Liver (tissue), 9 donors: Measurements from ENCODE around the gene KCNQ1. TPM values are rescaled to one million over a fixed set of nuclear protein-coding genes. Genes with fewer than 3 reads are reported as not detected.

Source experiments
- DNase-seq: peaks from one replicate; pipeline ENCODE4 v3.0.0-alpha.2; 2017; ENCODE audit warnings: low spot score
- H3K27ac ChIP-seq, 2 donors: one replicate each; pipeline ENCODE4 v1.7.0; 2013; ENCODE audit warnings: inconsistent platforms in 2 of 2, low read length in 2 of 2, control low read depth in 1 of 2, low read depth in 1 of 2, mild to moderate bottlenecking in 1 of 2
- H3K27me3 ChIP-seq, 4 donors: one replicate each; pipeline versions ENCODE4 v1.6.1 to v1.7.0; 2013; ENCODE audit warnings: low read length in 3 of 4, inconsistent platforms in 1 of 4, mild to moderate bottlenecking in 1 of 4, moderate library complexity in 1 of 4; ENCODE audit not compliant: control insufficient read depth in 4 of 4, insufficient read depth in 4 of 4
- H3K36me3 ChIP-seq, 4 donors: one replicate each; pipeline versions ENCODE4 v1.6.1 to v1.7.0; 2013; ENCODE audit warnings: low read length in 3 of 4, mild to moderate bottlenecking in 3 of 4, low read depth in 1 of 4, moderate library complexity in 1 of 4; ENCODE audit not compliant: control insufficient read depth in 4 of 4, insufficient read depth in 3 of 4
- H3K4me1 ChIP-seq, 4 donors: one replicate each; pipeline versions ENCODE4 v1.6.1 to v1.7.0; 2013; ENCODE audit warnings: low read length in 3 of 4, mild to moderate bottlenecking in 3 of 4, moderate library complexity in 1 of 4; ENCODE audit not compliant: control insufficient read depth in 4 of 4, insufficient read depth in 4 of 4
- H3K4me3 ChIP-seq, 3 donors: one replicate each; pipeline versions ENCODE4 v1.6.1 to v1.7.0; 2013; ENCODE audit warnings: low read length in 3 of 3, control low read depth in 1 of 3, low read depth in 1 of 3, mild to moderate bottlenecking in 1 of 3
- H3K9ac ChIP-seq, 2 donors: one replicate each; pipeline ENCODE4 v1.7.0; 2013; ENCODE audit warnings: low read length in 2 of 2, mild to moderate bottlenecking in 2 of 2, moderate library complexity in 2 of 2, control low read depth in 1 of 2, low read depth in 1 of 2
- H3K9me3 ChIP-seq, 4 donors: one replicate each; pipeline versions ENCODE4 v1.6.1 to v1.7.0; 2013; ENCODE audit warnings: low read length in 3 of 4; ENCODE audit not compliant: control insufficient read depth in 4 of 4
- FOXA2 ChIP-seq: IDR thresholded peaks from 2 replicates; pipeline ENCODE4 v1.6.1; 2016; ENCODE audit warnings: antibody characterized with exemption
- GABPA ChIP-seq, 2 donors: IDR thresholded peaks in 1 of 2; conservative IDR thresholded peaks in 1 of 2; 2 replicates each; pipeline ENCODE4 v1.6.1; 2016; ENCODE audit warnings: antibody characterized with exemption in 2 of 2, mild to moderate bottlenecking in 1 of 2, moderate library complexity in 1 of 2
- HNF4A ChIP-seq, 2 donors: conservative IDR thresholded peaks; 2 replicates each; pipeline ENCODE4 v1.6.1; 2016; ENCODE audit warnings: antibody characterized with exemption in 2 of 2, mild to moderate bottlenecking in 2 of 2
- HNF4G ChIP-seq: IDR thresholded peaks from 2 replicates; pipeline ENCODE4 v1.6.1; 2016; ENCODE audit warnings: antibody characterized with exemption
- JUND ChIP-seq, 2 donors: IDR thresholded peaks; 2 replicates each; pipeline ENCODE4 v1.6.1; 2016; ENCODE audit warnings: antibody characterized with exemption in 2 of 2
- NR2F2 ChIP-seq: IDR thresholded peaks from 2 replicates; pipeline ENCODE4 v1.6.1; 2016; ENCODE audit warnings: antibody characterized with exemption
- RXRA ChIP-seq, 2 donors: IDR thresholded peaks; 2 replicates each; pipeline ENCODE4 v1.6.1; 2017 to 2018; ENCODE audit warnings: antibody characterized with exemption in 2 of 2, mild to moderate bottlenecking in 1 of 2
- TAF1 ChIP-seq: conservative IDR thresholded peaks from 2 replicates; pipeline ENCODE4 v1.6.1; 2016; ENCODE audit warnings: antibody characterized with exemption, mild to moderate bottlenecking
- WGBS: extraction: QIAGEN DNeasy Blood & Tissue Kit; methylation state at CpG from one replicate; pipeline ENCODE4 v1.1.7; 2013; 5-methylcytosine and 5-hydroxymethylcytosine counted together
- polyA plus RNA-seq, 2 donors: library from polyadenylated mRNA; stranded (reverse) in 1 of 2; unstranded in 1 of 2; fragments of 200-250 nt in 1 of 2; fragments of >200 nt in 1 of 2; fragmentation: Nextera tagmentation in 1 of 2; extraction: Ambion mirVana in 1 of 2; gene quantifications; one replicate each; pipeline versions ENCODE4 v1.2.1 to v1.2.3, GENCODE V29; 2013 to 2015
- total RNA-seq, 2 donors: library from RNA; depleted of rRNA; stranded (reverse); fragments of >200 nt; gene quantifications; one replicate each; pipeline ENCODE4 v1.2.3, GENCODE V29; 2014
- TF ChIP-seq, protein P1 (sequence below): IDR thresholded peaks from 2 replicates; pipeline ENCODE4 v1.6.1; 2016; ENCODE audit warnings: antibody characterized with exemption, mild to moderate bottlenecking
- TF ChIP-seq, protein P2 (sequence below): fragments of 150-350 bp; IDR thresholded peaks from 2 replicates; pipeline ENCODE4 v1.5.1; 2017; ENCODE audit warnings: improper control_type of control experiment, low read depth, low read length; ENCODE audit not compliant: missing input control
- TF ChIP-seq, protein P3 (sequence below): IDR thresholded peaks from 2 replicates; pipeline ENCODE4 v1.6.1; 2016; ENCODE audit warnings: antibody characterized with exemption
- donor health status: healthy.
- donor health status: healthy.
- donor health status: healthy.
- donor health status: healthy.
- donor health status: healthy.

KCNQ1 gene
- total and polyA plus RNA-seq, 4 donors, result 0.31 to 2.2 (median 1.5) TPM

GRCh38 chr11:2459016-2459725 lies 14.4 kb downstream of the KCNQ1 start (continued):
- TF ChIP-seq, protein P1, sequence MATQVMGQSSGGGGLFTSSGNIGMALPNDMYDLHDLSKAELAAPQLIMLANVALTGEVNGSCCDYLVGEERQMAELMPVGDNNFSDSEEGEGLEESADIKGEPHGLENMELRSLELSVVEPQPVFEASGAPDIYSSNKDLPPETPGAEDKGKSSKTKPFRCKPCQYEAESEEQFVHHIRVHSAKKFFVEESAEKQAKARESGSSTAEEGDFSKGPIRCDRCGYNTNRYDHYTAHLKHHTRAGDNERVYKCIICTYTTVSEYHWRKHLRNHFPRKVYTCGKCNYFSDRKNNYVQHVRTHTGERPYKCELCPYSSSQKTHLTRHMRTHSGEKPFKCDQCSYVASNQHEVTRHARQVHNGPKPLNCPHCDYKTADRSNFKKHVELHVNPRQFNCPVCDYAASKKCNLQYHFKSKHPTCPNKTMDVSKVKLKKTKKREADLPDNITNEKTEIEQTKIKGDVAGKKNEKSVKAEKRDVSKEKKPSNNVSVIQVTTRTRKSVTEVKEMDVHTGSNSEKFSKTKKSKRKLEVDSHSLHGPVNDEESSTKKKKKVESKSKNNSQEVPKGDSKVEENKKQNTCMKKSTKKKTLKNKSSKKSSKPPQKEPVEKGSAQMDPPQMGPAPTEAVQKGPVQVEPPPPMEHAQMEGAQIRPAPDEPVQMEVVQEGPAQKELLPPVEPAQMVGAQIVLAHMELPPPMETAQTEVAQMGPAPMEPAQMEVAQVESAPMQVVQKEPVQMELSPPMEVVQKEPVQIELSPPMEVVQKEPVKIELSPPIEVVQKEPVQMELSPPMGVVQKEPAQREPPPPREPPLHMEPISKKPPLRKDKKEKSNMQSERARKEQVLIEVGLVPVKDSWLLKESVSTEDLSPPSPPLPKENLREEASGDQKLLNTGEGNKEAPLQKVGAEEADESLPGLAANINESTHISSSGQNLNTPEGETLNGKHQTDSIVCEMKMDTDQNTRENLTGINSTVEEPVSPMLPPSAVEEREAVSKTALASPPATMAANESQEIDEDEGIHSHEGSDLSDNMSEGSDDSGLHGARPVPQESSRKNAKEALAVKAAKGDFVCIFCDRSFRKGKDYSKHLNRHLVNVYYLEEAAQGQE, result no peak

DNA sequence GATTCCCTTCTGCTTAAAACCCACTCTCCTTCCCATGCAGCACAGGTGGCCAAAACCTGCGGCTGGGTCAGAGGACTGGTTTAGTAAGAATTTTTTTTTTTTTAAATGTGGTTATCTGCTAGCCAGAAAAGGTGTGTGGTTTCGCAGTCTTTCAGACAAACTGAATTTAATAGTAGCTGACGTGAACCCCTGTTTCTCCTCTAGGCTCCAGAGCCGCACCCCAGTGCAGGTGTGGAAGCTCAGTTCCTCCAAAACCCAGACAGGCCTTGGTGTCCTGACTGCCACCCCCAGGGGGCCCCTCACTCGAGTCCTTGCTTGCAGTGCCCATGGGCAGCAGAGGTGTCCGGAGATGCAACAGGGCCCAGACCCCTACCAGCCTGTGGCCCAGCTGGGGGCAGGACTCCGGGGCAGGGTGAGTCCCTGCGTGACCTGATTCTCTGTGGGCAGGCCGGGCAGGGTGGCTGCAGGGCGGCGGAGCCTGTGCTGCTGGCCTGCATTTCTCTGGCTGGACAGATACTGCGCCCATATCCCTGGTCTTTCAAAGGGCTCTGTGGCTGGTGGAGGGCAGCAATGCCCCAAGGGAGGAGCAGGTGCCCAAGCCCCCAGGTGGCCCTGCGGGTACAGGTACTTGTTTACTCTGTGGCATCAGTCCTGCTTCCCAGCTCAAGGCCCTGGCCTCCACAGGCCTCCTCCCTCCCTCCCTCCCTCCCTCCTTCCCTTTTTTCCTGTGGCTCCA lies 15.2 kb downstream of the KCNQ1 start:
- no peaks in the 10 kb centered on the region for H3K9me3 ChIP-seq
- TF ChIP-seq JUND (IDR thresholded peaks at IDR 0.05) (no peak), GABPA (IDR thresholded peaks at IDR 0.05 in 1 of 2, conservative IDR thresholded peaks at IDR 0.05 in 1 of 2) (no peak), FOXA2 (no peak), HNF4G (no peak), TAF1 (no peak), RXRA (IDR thresholded peaks at IDR 0.05) (no peak), NR2F2 (no peak), HNF4A (conservative IDR thresholded peaks at IDR 0.05) (no peak)
- TF ChIP-seq, protein P1, result no peak
- TF ChIP-seq, protein P2, sequence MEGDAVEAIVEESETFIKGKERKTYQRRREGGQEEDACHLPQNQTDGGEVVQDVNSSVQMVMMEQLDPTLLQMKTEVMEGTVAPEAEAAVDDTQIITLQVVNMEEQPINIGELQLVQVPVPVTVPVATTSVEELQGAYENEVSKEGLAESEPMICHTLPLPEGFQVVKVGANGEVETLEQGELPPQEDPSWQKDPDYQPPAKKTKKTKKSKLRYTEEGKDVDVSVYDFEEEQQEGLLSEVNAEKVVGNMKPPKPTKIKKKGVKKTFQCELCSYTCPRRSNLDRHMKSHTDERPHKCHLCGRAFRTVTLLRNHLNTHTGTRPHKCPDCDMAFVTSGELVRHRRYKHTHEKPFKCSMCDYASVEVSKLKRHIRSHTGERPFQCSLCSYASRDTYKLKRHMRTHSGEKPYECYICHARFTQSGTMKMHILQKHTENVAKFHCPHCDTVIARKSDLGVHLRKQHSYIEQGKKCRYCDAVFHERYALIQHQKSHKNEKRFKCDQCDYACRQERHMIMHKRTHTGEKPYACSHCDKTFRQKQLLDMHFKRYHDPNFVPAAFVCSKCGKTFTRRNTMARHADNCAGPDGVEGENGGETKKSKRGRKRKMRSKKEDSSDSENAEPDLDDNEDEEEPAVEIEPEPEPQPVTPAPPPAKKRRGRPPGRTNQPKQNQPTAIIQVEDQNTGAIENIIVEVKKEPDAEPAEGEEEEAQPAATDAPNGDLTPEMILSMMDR, result no peak
- TF ChIP-seq, protein P3, sequence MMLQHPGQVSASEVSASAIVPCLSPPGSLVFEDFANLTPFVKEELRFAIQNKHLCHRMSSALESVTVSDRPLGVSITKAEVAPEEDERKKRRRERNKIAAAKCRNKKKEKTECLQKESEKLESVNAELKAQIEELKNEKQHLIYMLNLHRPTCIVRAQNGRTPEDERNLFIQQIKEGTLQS, result no peak
- H3K4me1 ChIP-seq, result no peaks in the 10 kb centered on the region
- no peak overlapping the region for H3K9ac ChIP-seq
- no peak for DNase-seq
- no peaks in the 10 kb centered on the region for H3K27me3 ChIP-seq
- no peaks in the 10 kb centered on the region for H3K36me3 ChIP-seq
- H3K27ac ChIP-seq, result no peak overlapping the region
- no peak overlapping the region for H3K4me3 ChIP-seq
- WGBS, result 88% methylated on average over 13 of the region's 13 CpGs
